Measurements from ENCODE around the gene SLC25A12.
"Not testable (repeated sequence)": the region's sequence is repeated elsewhere in the genome, so short reads cannot be mapped to it uniquely, and the experiment has no call there.

Gene SLC25A12

GRCh38 chr2:171772373-171772772, 121.7 kb downstream of the SLC25A12 start:
- no peak for DNase-seq (ENCODE audit: extremely low read depth, insufficient read length)
- no peak overlapping the region for H3K4me3 ChIP-seq (replicated peaks; ENCODE audit: low read depth, low read length)
- H3K36me3 ChIP-seq (ENCODE audit: control insufficient read depth, insufficient read depth, low read length), result no peaks in the 10 kb centered on the region
- TF ChIP-seq CTCF (IDR thresholded peaks at IDR 0.05; ENCODE audit: insufficient read depth, low read length, poor library complexity, severe bottlenecking), result no peak
- no peaks in the 10 kb centered on the region for H3K27me3 ChIP-seq (replicated peaks; ENCODE audit: control insufficient read depth, insufficient read depth, low read length)

- no peak for TF ChIP-seq CTCF (IDR thresholded peaks at IDR 0.05; ENCODE audit: insufficient read depth, low read length, poor library complexity, severe bottlenecking)
- H3K27me3 ChIP-seq (replicated peaks; ENCODE audit: control insufficient read depth, insufficient read depth, low read length), result no peaks in the 10 kb centered on the region
- no peak overlapping the region for H3K4me3 ChIP-seq (replicated peaks; ENCODE audit: low read depth, low read length)
- H3K36me3 ChIP-seq (ENCODE audit: control insufficient read depth, insufficient read depth, low read length), result no peaks in the 10 kb centered on the region
- DNase-seq (ENCODE audit: extremely low read depth, insufficient read length), result no peak
Observed at GRCh38 chr2:171771463-171771862, 122.6 kb downstream of the SLC25A12 start.

- H3K36me3 ChIP-seq (ENCODE audit: control insufficient read depth, insufficient read depth, low read length), result peaks cover 1% of the 10 kb centered on the region
- H3K4me3 ChIP-seq (replicated peaks; ENCODE audit: low read depth, low read length), result no peak overlapping the region
- no peaks in the 10 kb centered on the region for H3K27me3 ChIP-seq (replicated peaks; ENCODE audit: control insufficient read depth, insufficient read depth, low read length)
- no peak for DNase-seq (ENCODE audit: extremely low read depth, insufficient read length)
- no peak for TF ChIP-seq CTCF (IDR thresholded peaks at IDR 0.05; ENCODE audit: insufficient read depth, low read length, poor library complexity, severe bottlenecking)
Observed at GRCh38 chr2:171763602-171764001, 130.4 kb downstream of the SLC25A12 start.

- no peak for DNase-seq (ENCODE audit: extremely low read depth, insufficient read length)
- Histone ChIP-seq H3K4me3 (replicated peaks; ENCODE audit: low read depth, low read length) (no peak overlapping the region), H3K27me3 (replicated peaks; ENCODE audit: control insufficient read depth, insufficient read depth, low read length) (no peaks in the 10 kb centered on the region), H3K36me3 (ENCODE audit: control insufficient read depth, insufficient read depth, low read length) (peaks cover 1% of the 10 kb centered on the region)
- TF ChIP-seq CTCF (IDR thresholded peaks at IDR 0.05; ENCODE audit: insufficient read depth, low read length, poor library complexity, severe bottlenecking), result no peak
Observed at GRCh38 chr2:171762879-171763573, 131.0 kb downstream of the SLC25A12 start.

- DNase-seq (ENCODE audit: extremely low read depth, insufficient read length); H3K4me3 ChIP-seq (replicated peaks; ENCODE audit: low read depth, low read length); H3K36me3 ChIP-seq (ENCODE audit: control insufficient read depth, insufficient read depth, low read length); H3K27me3 ChIP-seq (replicated peaks; ENCODE audit: control insufficient read depth, insufficient read depth, low read length): not testable (repeated sequence)
Observed at GRCh38 chr2:171761176-171761575, 132.9 kb downstream of the SLC25A12 start.

- H3K36me3 ChIP-seq (ENCODE audit: control insufficient read depth, insufficient read depth, low read length); H3K27me3 ChIP-seq (replicated peaks; ENCODE audit: control insufficient read depth, insufficient read depth, low read length); DNase-seq (ENCODE audit: extremely low read depth, insufficient read length); H3K4me3 ChIP-seq (replicated peaks; ENCODE audit: low read depth, low read length): not testable (repeated sequence)
Observed at GRCh38 chr2:171758762-171759161, 135.3 kb downstream of the SLC25A12 start.

Data from GM06990 (cell line).